HT-29 (cell line): ENCODE results near the gene POLR1A. TPM values are rescaled to one million over a fixed set of nuclear protein-coding genes. Genes with fewer than 3 reads are reported as not detected.
"Not testable (repeated sequence)": the region's sequence is repeated elsewhere in the genome, so short reads cannot be mapped to it uniquely, and the experiment has no call there.

ENCODE experiments used
- DNase-seq: peaks from one replicate; pipeline ENCODE4 v3.0.0-alpha.2; 2015; ENCODE audit warnings: low spot score
- total RNA-seq: library from RNA; depleted of rRNA; stranded (reverse); fragments of >200 nt; shearing (Covaris generic); gene quantifications from 2 replicates; pipeline ENCODE4 v1.2.3, GENCODE V29; 2014

Gene POLR1A
- total RNA-seq, 1 experiment from 2014 or later = 23.8 TPM

DNA sequence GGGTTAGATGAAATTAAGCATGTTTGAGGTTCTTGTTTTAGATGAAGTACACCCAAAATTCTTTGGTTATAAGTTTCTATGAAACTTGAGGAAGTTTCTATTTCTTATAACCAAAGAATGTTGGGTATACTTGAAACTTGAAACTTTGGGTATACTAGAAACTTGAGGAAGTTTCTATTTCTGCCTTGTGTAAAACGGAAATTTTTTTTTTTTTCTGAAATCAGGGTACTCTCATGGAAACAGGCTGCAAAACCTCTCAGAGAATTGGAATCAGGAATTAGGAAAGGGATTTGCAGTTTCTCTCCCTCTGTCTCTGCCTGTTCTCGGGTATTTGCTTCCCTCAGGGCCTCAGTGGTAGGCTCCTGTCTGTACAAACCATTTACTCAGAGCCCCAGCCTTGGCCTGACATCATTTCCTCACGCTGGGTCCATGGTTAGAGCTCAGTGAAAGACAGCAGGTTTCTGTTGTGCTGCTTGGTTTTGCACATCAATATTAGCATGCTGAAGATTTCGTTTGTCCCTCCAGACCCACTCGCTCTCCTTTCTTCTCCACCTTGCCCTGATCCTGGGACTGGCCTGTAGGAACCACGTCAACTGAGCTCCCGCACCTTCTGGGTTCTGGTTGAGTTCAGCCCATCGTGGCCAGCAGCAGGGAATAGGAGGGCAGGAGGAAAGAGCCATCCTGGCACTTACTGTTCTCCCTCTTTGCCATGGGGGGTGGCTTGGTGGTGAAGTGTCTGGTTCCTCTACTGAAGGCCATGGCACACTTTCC is 106.4 kb downstream of the POLR1A start:
- no peak for DNase-seq

GRCh38 chr2:85998071-85998991 is 107.4 kb downstream of the POLR1A start:
- DNase-seq = no peak

DNA sequence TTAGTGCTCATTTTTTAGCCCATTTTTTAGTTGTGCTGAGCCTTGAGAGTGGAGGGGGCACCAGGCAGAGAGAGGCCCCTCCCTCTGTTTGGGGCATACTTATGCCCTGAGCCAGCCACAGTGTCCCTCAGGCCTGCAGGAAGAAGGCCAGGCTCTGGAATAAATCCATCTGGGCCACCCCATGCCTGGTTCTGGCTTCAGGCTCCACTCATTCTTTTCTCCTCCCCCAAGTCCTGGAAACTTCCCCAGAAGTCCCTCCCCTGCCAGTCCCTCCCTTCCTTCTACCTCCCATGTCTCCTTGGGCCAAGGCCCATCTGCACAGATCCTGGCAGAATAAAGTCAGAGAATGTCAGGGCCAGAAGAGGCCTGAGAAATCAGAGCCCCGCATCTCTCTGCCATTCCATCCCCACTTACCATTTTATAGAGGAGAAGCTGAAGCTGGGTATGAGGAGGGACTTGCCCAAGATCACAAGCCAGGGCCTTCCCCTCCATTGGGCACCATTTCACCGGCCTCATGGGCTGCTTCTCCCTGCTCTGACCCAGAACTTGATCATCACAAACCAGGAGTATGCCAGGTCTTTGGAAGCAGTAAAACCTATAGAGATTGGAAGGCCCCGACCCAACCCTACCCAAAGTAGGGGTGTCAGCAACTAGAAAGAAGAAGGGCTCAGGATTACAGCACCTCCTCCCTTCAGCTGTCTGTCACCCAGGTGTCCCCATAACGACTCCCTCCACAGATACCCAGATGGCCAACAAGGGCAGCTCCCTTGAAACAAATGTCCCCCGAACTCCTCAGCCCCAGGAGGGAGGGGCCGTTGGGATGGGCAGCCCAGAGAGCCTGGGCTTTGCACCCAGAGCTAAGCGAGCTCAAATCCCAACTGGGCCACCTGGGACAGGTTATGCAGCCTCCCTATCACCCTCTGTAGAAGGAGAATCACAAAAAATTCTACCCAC is 108.4 kb downstream of the POLR1A start:
- DNase-seq = no peak

DNA sequence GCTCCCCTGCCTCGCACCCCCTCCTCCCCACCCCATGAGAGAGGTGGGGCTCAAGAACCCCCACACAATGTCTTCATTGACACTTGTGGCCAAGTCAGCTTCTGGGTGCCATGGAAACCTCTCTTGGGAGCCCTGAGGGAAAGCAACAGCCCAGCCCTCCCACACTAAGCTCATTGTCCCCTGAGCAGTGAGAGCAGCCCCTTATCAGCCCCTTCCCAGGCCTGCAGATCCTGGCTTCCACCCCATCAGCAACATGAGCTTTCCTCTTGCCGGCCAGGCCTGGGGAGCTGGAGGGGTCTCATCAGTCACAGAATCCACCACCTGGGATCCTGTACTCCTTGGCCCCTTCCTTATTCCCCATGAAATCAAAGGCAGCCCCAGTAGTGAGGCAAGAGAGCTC is 109.1 kb downstream of the POLR1A start:
- DNase-seq = no peak

- DNase-seq = no peak
These were observed 109.8 kb downstream of the POLR1A start for GRCh38 chr2:85995648-85996529.

DNA sequence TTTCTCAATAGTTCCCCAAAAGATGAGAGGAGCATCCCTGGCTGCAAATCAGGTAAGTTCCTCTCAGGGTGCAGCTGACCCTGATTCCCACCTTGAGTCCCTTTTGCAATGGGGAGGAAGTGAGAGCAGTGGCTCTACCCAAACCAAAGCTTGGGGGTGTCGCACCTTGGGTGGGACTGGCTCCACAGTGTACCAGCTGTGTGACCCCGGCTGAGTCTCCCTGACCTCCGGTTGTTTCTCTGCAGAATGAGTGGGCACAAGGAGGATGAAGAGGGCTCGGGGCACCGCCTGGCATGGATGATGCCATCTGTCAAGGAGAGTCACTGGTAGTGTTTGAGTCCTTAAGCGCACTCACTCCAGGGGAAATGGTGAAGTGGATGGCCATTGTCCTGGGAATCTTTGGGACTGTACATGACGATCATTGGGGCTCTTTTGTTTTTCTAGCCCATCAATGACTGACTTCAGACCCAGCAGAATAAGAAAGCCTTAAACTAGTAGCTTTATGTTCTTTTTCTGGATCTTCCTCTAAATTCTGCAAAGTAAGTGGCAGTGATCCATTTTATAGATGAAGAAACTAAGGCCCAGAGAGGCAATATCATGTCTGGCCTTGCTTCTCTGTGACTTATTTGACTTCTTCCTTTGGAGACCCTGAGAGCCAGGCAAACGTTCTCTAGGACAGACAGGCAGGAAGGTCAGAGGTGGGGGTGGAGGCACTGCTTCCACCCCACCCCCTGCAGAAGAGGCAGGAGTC is 110.6 kb downstream of the POLR1A start:
- no peak for DNase-seq

DNA sequence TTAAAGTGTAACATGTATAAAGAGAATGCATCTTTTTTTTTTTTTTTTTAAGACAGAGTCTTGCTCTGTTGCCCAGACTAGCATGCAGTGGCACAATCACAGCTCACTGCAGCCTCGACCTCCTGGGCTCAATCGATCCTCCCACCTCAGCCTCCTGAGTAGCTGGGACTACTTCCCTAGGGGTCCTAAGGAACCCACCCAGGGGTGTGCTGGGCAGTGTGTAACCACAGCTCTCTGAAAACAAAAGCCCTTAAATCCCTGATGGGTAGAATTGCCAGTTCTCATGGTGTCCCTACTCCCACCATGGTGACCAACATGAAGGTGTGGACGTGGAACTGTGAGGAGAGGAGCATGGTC is 111.3 kb downstream of the POLR1A start:
- DNase-seq = no peak

- no peak for DNase-seq
These were observed 113.1 kb downstream of the POLR1A start for GRCh38 chr2:85992611-85993010.

DNA sequence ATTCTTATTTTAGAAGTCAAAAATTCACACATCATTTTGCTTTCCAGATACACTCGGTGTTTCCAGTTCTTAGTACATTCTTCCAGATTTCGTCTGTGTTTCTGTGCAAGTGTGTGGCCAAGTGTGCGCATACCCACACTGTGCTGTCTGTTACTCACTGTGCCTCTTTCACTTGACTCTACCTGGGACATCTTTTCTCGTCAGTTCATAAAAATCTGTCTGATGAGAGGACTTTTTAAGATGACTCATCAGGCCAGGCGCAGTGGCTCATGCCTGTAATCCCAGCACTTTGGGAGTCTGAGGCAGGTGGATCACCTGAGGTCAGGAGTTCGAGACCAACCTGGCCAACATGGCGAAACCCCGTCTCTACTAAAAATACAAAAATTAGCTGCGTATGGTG is 113.6 kb downstream of the POLR1A start:
- not testable (repeated sequence) for DNase-seq

DNA sequence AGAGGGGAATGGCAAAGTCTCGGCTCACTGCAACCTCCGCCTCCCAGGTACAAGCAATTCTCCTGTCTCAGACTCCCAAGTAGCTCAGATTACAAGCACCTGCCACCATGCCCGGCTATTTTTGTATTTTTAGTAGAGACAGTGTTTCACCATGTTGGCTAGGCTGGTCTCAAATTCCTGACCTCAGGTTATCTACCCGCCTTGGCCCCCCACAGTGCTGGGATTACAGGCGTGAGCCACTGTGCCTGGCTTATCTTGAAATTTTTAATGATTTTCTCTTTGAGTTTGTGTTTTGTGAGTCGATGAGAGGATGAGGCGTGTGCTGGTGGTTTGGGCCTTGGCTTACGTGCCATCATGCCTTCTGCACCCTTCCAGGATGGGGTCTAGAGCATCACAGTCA is 115.6 kb downstream of the POLR1A start:
- no peak for DNase-seq

GRCh38 chr2:85989288-85989865 is 116.3 kb downstream of the POLR1A start:
- DNase-seq = no peak

- DNase-seq = no peak
These were observed 116.8 kb downstream of the POLR1A start for GRCh38 chr2:85988914-85989270.

- DNase-seq = no peak
These were observed 117.3 kb downstream of the POLR1A start for GRCh38 chr2:85988175-85988913.

GRCh38 chr2:85987266-85988174 is 118.2 kb downstream of the POLR1A start:
- no peak for DNase-seq

- no peak for DNase-seq
These were observed 119.6 kb downstream of the POLR1A start for GRCh38 chr2:85986121-85986520.

- no peak for DNase-seq
These were observed 120.9 kb downstream of the POLR1A start for GRCh38 chr2:85984788-85985187.

DNA sequence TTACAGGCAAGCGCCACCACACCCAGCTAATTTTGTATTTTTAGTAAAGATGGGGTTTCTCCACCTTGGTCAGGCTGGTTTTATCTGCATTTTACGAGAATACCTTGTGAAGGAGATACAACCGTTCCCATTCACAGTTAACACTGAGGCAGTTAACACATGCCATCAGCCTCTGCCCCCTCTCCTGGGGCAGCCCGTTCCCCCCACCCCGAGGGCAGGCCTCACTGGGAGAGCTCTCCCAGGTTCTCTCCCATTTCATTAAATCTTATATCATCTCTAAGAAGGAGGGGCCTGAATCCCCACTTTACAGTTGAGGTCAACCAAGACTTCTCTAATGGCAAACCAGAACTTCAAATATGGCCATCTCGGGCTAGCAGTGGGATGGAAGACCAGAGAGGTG is 121.9 kb downstream of the POLR1A start:
- no peak for DNase-seq
